RWPE1 (cell line): ENCODE measurements around the gene NOP16.

Experiments
- CTCF ChIA-PET: fragments of 350-600 bp; sonication (Branson Sonifier 250); formaldehyde crosslinking; extraction: SDS; loops from one replicate; lab custom pipeline; 2021; lab: Yijun Ruan, JAX
- POLR2A ChIA-PET: fragments of 400-600 bp; formaldehyde crosslinking; extraction: SDS; loops from one replicate; lab custom pipeline; 2020; ENCODE audit warnings: antibody characterized with exemption; ENCODE audit not compliant: low non-redundant PET; lab: Yijun Ruan, JAX
- DNase-seq: peaks from one replicate; pipeline ENCODE4 v3.0.0; 2012; ENCODE audit warnings: low spot score
- H3K27ac ChIP-seq: fragments of 450-650 bp; 2 replicates; pipeline ENCODE4 v1.5.1; 2017
- TF ChIP-seq, protein P1 (sequence below): fragments of 450-650 bp; conservative IDR thresholded peaks from 2 replicates; pipeline ENCODE4 v1.5.1; 2017; ENCODE audit warnings: low read depth, mild to moderate bottlenecking

NOP16 gene

GRCh38 chr5:176350416-176350815 is 38.0 kb downstream of the NOP16 start:
- no peak for DNase-seq
- ChIA-PET CTCF (interaction anchor here (0.7 kb wide), 1 partner anchor 598 kb away, joined by 4 read pairs; no protein-coding TSS in a partner anchor), POLR2A (interaction anchor here (0.6 kb wide), 2 partner anchors 11 kb away, joined by 4 to 6 read pairs; no protein-coding TSS in a partner anchor)

GRCh38 chr5:176342766-176343458 is 45.5 kb downstream of the NOP16 start:
- CTCF ChIA-PET: no interaction called here
- TF ChIP-seq, protein P1, sequence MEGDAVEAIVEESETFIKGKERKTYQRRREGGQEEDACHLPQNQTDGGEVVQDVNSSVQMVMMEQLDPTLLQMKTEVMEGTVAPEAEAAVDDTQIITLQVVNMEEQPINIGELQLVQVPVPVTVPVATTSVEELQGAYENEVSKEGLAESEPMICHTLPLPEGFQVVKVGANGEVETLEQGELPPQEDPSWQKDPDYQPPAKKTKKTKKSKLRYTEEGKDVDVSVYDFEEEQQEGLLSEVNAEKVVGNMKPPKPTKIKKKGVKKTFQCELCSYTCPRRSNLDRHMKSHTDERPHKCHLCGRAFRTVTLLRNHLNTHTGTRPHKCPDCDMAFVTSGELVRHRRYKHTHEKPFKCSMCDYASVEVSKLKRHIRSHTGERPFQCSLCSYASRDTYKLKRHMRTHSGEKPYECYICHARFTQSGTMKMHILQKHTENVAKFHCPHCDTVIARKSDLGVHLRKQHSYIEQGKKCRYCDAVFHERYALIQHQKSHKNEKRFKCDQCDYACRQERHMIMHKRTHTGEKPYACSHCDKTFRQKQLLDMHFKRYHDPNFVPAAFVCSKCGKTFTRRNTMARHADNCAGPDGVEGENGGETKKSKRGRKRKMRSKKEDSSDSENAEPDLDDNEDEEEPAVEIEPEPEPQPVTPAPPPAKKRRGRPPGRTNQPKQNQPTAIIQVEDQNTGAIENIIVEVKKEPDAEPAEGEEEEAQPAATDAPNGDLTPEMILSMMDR: no peak
- no peak overlapping the region for H3K27ac ChIP-seq
- POLR2A ChIA-PET: no interaction called here
- DNase-seq: no peak

More at GRCh38 chr5:176350416-176350815, 38.0 kb downstream of the NOP16 start:
- TF ChIP-seq, protein P1: no peak
- H3K27ac ChIP-seq: no peak overlapping the region

GRCh38 chr5:176342158-176342483 is 46.3 kb downstream of the NOP16 start:
- H3K27ac ChIP-seq: no peak overlapping the region
- ChIA-PET CTCF (interaction anchor here (0.6 to 0.7 kb wide), 2 partner anchors 11 to 19 kb away, joined by 3 to 4 read pairs; no protein-coding TSS in a partner anchor), POLR2A (no interaction called here)
- no peak for DNase-seq
- TF ChIP-seq, protein P1: no peak

DNA sequence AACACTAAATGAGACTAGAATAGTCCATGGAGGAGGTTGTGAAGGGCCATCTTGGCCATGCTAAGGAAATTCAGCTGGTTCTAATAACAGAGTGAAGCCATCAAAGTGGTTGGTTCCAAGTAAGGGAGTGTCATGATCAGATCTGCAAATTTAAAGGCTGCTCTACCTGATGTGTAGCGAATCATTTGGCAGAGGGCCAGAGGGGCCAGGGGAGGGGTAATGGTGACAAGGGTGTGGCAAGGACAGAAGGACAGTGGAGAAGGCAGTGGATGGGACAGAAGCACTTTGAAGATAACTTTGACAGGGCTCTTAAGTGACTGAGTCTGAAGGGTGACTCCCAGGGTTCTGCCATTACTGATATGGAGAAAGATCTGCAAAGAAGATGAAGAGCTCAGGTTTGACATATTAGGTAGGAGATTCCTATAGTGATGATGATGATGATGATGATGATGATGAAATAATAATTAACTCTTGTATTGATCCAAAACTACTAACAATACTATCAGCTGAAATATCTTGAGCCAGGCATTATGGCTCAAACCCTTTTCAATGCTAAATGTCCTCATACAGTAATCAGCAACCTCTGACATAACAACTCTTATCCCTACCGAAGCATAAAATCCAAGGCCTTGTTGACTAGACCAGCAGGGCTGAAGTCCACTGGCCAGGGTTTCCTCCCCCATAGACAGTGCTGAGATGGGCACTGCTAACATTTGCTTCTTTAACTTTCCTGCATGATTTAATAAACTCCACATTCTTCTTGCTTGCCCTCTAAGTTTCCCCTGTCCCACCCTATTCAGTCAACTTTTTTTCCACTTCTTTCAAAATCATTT is 46.9 kb downstream of the NOP16 start:
- ChIA-PET CTCF (interaction anchor here (0.6 to 0.7 kb wide), 2 partner anchors 12 to 20 kb away, joined by 3 to 4 read pairs; no protein-coding TSS in a partner anchor), POLR2A (no interaction called here)
- TF ChIP-seq, protein P1: no peak
- DNase-seq: no peak
- no peak overlapping the region for H3K27ac ChIP-seq

GRCh38 chr5:176339304-176339703 is 49.1 kb downstream of the NOP16 start:
- CTCF ChIA-PET: interaction anchor here (0.6 kb wide), 1 partner anchor 610 kb away, joined by 4 read pairs; no protein-coding TSS in a partner anchor
- POLR2A ChIA-PET: no interaction called here
- no peak for DNase-seq
- no peak overlapping the region for H3K27ac ChIP-seq
- TF ChIP-seq, protein P1: no peak

DNA sequence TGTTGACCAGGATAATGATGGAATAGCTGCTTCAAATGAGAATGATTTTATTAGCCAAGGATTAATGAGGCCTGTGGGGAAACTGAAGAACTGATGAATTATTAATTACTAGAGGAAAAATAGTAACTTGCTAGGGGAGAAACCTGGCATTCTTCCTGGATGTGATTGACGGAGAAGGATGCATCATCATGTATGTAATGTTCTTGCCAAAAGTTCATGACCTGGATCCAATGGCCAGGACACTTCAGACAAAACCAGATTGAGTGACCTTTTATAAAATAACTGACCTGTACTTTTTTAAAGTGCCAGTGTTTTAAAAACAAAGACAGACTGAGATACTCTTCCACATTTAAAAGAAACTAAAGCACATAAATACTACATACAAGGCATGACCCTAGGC is 50.5 kb downstream of the NOP16 start:
- H3K27ac ChIP-seq: no peak overlapping the region
- CTCF ChIA-PET: no interaction called here
- TF ChIP-seq, protein P1: no peak
- no peak for DNase-seq
- POLR2A ChIA-PET: no interaction called here
